Measurements from ENCODE around the gene FERMT1.

Gene FERMT1

GRCh38 chr20:6086868-6087267 is 36.0 kb downstream of the FERMT1 start:
- Histone ChIP-seq H3K27ac (ENCODE audit: low read length, poor library complexity, severe bottlenecking) (no peak overlapping the region), H2AFZ (ENCODE audit: low read depth, low read length) (no peak overlapping the region), H4K8ac (ENCODE audit: low read length) (no peak overlapping the region), H3K14ac (ENCODE audit: low read length in 2 of 2) (no peak overlapping the region), H3K27me3 (ENCODE audit: control insufficient read depth in 1 of 2, insufficient read depth in 1 of 2, low read length in 2 of 2) (no peaks in the 10 kb centered on the region), H3K4me3 (ENCODE audit: insufficient read depth in 1 of 2, low read depth in 1 of 2, low read length in 2 of 2) (no peak overlapping the region), H3K79me1 (replicated peaks; ENCODE audit: low read length, poor library complexity, severe bottlenecking) (no peaks in the 10 kb centered on the region), H3K9me3 (ENCODE audit: control insufficient read depth, low read length) (no peaks in the 10 kb centered on the region), H2BK5ac (ENCODE audit: low read depth, low read length, poor library complexity, severe bottlenecking) (no peak overlapping the region), H3K36me3 (ENCODE audit: control insufficient read depth in 1 of 2, insufficient read depth in 2 of 2, low read depth in 1 of 2, low read length in 2 of 2) (peaks cover 0 to 70% of the 10 kb centered on the region in 2 experiments), H3K4ac (ENCODE audit: low read depth in 1 of 2, low read length in 2 of 2) (no peak overlapping the region), H2BK120ac (ENCODE audit: low read depth, low read length) (no peak overlapping the region), H3K18ac (ENCODE audit: low read depth in 1 of 2, low read length in 2 of 2) (no peak overlapping the region), H4K91ac (ENCODE audit: low read length) (no peak overlapping the region), H2BK12ac (ENCODE audit: low read length in 2 of 2) (no peak overlapping the region), H3K4me2 (ENCODE audit: low read length, poor library complexity, severe bottlenecking) (no peak overlapping the region), H3K4me1 (ENCODE audit: control insufficient read depth, insufficient read depth, low read depth, low read length) (peaks cover 2% of the 10 kb centered on the region), H3K23ac (ENCODE audit: low read length in 2 of 2) (no peak overlapping the region), H3K9ac (ENCODE audit: low read length) (no peak overlapping the region), H2BK15ac (ENCODE audit: low read depth, poor library complexity, severe bottlenecking) (no peak overlapping the region), H2AK5ac (ENCODE audit: low read length, severe bottlenecking) (no peak overlapping the region)
- 71% methylated on average over 2 of the region's 2 CpGs for whole genome bisulfite sequencing
- DNase-seq = no peak

- H3K79me1 ChIP-seq (replicated peaks; ENCODE audit: low read length, poor library complexity, severe bottlenecking) = no peaks in the 10 kb centered on the region
- no peak overlapping the region for H2BK5ac ChIP-seq (ENCODE audit: low read depth, low read length, poor library complexity, severe bottlenecking)
- peak overlapping the region; percentile 28 for H4K8ac ChIP-seq (ENCODE audit: low read length)
- H3K4me1 ChIP-seq (ENCODE audit: control insufficient read depth, insufficient read depth, low read depth, low read length) = peaks cover 2% of the 10 kb centered on the region
- no peak overlapping the region for H3K4me3 ChIP-seq (ENCODE audit: insufficient read depth in 1 of 2, low read depth in 1 of 2, low read length in 2 of 2)
- H3K36me3 ChIP-seq (ENCODE audit: control insufficient read depth in 1 of 2, insufficient read depth in 2 of 2, low read depth in 1 of 2, low read length in 2 of 2) = peaks cover 0 to 77% of the 10 kb centered on the region in 2 experiments
- H3K27me3 ChIP-seq (ENCODE audit: control insufficient read depth in 1 of 2, insufficient read depth in 1 of 2, low read length in 2 of 2) = no peaks in the 10 kb centered on the region
- H3K14ac ChIP-seq (ENCODE audit: low read length in 2 of 2) = no peak overlapping the region
- no peak overlapping the region for H3K4me2 ChIP-seq (ENCODE audit: low read length, poor library complexity, severe bottlenecking)
- no peak for DNase-seq
- H3K23ac ChIP-seq (ENCODE audit: low read length in 2 of 2) = no peak overlapping the region
- H2BK15ac ChIP-seq (ENCODE audit: low read depth, poor library complexity, severe bottlenecking) = no peak overlapping the region
- H2BK12ac ChIP-seq (ENCODE audit: low read length in 2 of 2) = no peak overlapping the region
- no peak overlapping the region for H3K27ac ChIP-seq (ENCODE audit: low read length, poor library complexity, severe bottlenecking)
- WGBS = 91% methylated on average over 9 of the region's 9 CpGs
- peak overlapping the region; percentile 50 for H4K91ac ChIP-seq (ENCODE audit: low read length)
- H3K18ac ChIP-seq (ENCODE audit: low read depth in 1 of 2, low read length in 2 of 2) = no peak overlapping the region
- no peak overlapping the region for H3K9ac ChIP-seq (ENCODE audit: low read length)
- no peaks in the 10 kb centered on the region for H3K9me3 ChIP-seq (ENCODE audit: control insufficient read depth, low read length)
- H2AK5ac ChIP-seq (ENCODE audit: low read length, severe bottlenecking) = no peak overlapping the region
- no peak overlapping the region for H2BK120ac ChIP-seq (ENCODE audit: low read depth, low read length)
- no peak overlapping the region for H3K4ac ChIP-seq (ENCODE audit: low read depth in 1 of 2, low read length in 2 of 2)
- no peak overlapping the region for H2AFZ ChIP-seq (ENCODE audit: low read depth, low read length)
Measured at GRCh38 chr20:6083926-6084325, 38.9 kb downstream of the FERMT1 start.

- Histone ChIP-seq H2BK5ac (ENCODE audit: low read depth, low read length, poor library complexity, severe bottlenecking) (no peak overlapping the region), H3K18ac (ENCODE audit: low read depth in 1 of 2, low read length in 2 of 2) (no peak overlapping the region), H3K27me3 (ENCODE audit: control insufficient read depth in 1 of 2, insufficient read depth in 1 of 2, low read length in 2 of 2) (no peaks in the 10 kb centered on the region), H2AK5ac (ENCODE audit: low read length, severe bottlenecking) (no peak overlapping the region), H3K27ac (ENCODE audit: low read length, poor library complexity, severe bottlenecking) (no peak overlapping the region), H2AFZ (ENCODE audit: low read depth, low read length) (no peak overlapping the region), H3K36me3 (ENCODE audit: control insufficient read depth in 1 of 2, insufficient read depth in 2 of 2, low read depth in 1 of 2, low read length in 2 of 2) (peaks cover 0 to 73% of the 10 kb centered on the region in 2 experiments), H2BK15ac (ENCODE audit: low read depth, poor library complexity, severe bottlenecking) (no peak overlapping the region), H3K23ac (ENCODE audit: low read length in 2 of 2) (no peak overlapping the region), H4K8ac (ENCODE audit: low read length) (no peak overlapping the region), H3K9ac (ENCODE audit: low read length) (peak overlapping the region; percentile 2), H2BK12ac (ENCODE audit: low read length in 2 of 2) (no peak overlapping the region), H3K4me1 (ENCODE audit: control insufficient read depth, insufficient read depth, low read depth, low read length) (peaks cover 2% of the 10 kb centered on the region), H3K4me3 (ENCODE audit: insufficient read depth in 1 of 2, low read depth in 1 of 2, low read length in 2 of 2) (no peak overlapping the region), H3K14ac (ENCODE audit: low read length in 2 of 2) (no peak overlapping the region), H3K4me2 (ENCODE audit: low read length, poor library complexity, severe bottlenecking) (no peak overlapping the region), H3K9me3 (ENCODE audit: control insufficient read depth, low read length) (no peaks in the 10 kb centered on the region), H3K79me1 (replicated peaks; ENCODE audit: low read length, poor library complexity, severe bottlenecking) (no peaks in the 10 kb centered on the region), H3K4ac (ENCODE audit: low read depth in 1 of 2, low read length in 2 of 2) (no peak overlapping the region), H2BK120ac (ENCODE audit: low read depth, low read length) (no peak overlapping the region), H4K91ac (ENCODE audit: low read length) (no peak overlapping the region)
- WGBS = 80% methylated on average over 2 of the region's 2 CpGs
- peak; percentile 8 for DNase-seq
Measured at GRCh38 chr20:6081236-6081635, 41.6 kb downstream of the FERMT1 start.

- H4K8ac ChIP-seq (ENCODE audit: low read length) = no peak overlapping the region
- no peak overlapping the region for H3K4ac ChIP-seq (ENCODE audit: low read depth in 1 of 2, low read length in 2 of 2)
- H2BK120ac ChIP-seq (ENCODE audit: low read depth, low read length) = no peak overlapping the region
- no peak overlapping the region for H2BK5ac ChIP-seq (ENCODE audit: low read depth, low read length, poor library complexity, severe bottlenecking)
- H3K9ac ChIP-seq (ENCODE audit: low read length) = no peak overlapping the region
- H2BK12ac ChIP-seq (ENCODE audit: low read length in 2 of 2) = no peak overlapping the region
- H3K79me1 ChIP-seq (replicated peaks; ENCODE audit: low read length, poor library complexity, severe bottlenecking) = no peaks in the 10 kb centered on the region
- no peak overlapping the region for H3K4me2 ChIP-seq (ENCODE audit: low read length, poor library complexity, severe bottlenecking)
- H3K27me3 ChIP-seq (ENCODE audit: control insufficient read depth in 1 of 2, insufficient read depth in 1 of 2, low read length in 2 of 2) = no peaks in the 10 kb centered on the region
- H2AK5ac ChIP-seq (ENCODE audit: low read length, severe bottlenecking) = no peak overlapping the region
- H3K23ac ChIP-seq (ENCODE audit: low read length in 2 of 2) = no peak overlapping the region
- H3K18ac ChIP-seq (ENCODE audit: low read depth in 1 of 2, low read length in 2 of 2) = no peak overlapping the region
- WGBS = 100% methylated on average over 1 of the region's 2 CpGs
- no peak overlapping the region for H2AFZ ChIP-seq (ENCODE audit: low read depth, low read length)
- H3K14ac ChIP-seq (ENCODE audit: low read length in 2 of 2) = no peak overlapping the region
- H3K27ac ChIP-seq (ENCODE audit: low read length, poor library complexity, severe bottlenecking) = no peak overlapping the region
- peaks cover 0 to 79% of the 10 kb centered on the region in 2 experiments for H3K36me3 ChIP-seq (ENCODE audit: control insufficient read depth in 1 of 2, insufficient read depth in 2 of 2, low read depth in 1 of 2, low read length in 2 of 2)
- no peak overlapping the region for H3K4me3 ChIP-seq (ENCODE audit: insufficient read depth in 1 of 2, low read depth in 1 of 2, low read length in 2 of 2)
- no peak for DNase-seq
- H3K4me1 ChIP-seq (ENCODE audit: control insufficient read depth, insufficient read depth, low read depth, low read length) = peaks cover 2% of the 10 kb centered on the region
- H2BK15ac ChIP-seq (ENCODE audit: low read depth, poor library complexity, severe bottlenecking) = no peak overlapping the region
- no peak overlapping the region for H4K91ac ChIP-seq (ENCODE audit: low read length)
- no peaks in the 10 kb centered on the region for H3K9me3 ChIP-seq (ENCODE audit: control insufficient read depth, low read length)
Measured at GRCh38 chr20:6079016-6079415, 43.8 kb downstream of the FERMT1 start.
